Fibroblast of villous mesenchyme (primary cell): ENCODE results near the gene PAH. TPM values are rescaled to one million over a fixed set of nuclear protein-coding genes. Genes with fewer than 3 reads are reported as not detected.
"Not testable (repeated sequence)": the region's sequence is repeated elsewhere in the genome, so short reads cannot be mapped to it uniquely, and the experiment has no call there.

Experiments used
- DNase-seq: peaks from one replicate; pipeline ENCODE4 v3.0.0-alpha.2; 2010; ENCODE audit warnings: low read depth
- H3K4me3 ChIP-seq: 2 replicates; pipeline ENCODE4 v1.5.1; 2011; ENCODE audit warnings: low read depth, mild to moderate bottlenecking, low read length
- CTCF ChIP-seq: IDR thresholded peaks from 2 replicates; pipeline ENCODE4 v1.5.1; 2012; ENCODE audit warnings: low read depth, mild to moderate bottlenecking, low read length; ENCODE audit not compliant: insufficient read depth
- total RNA-seq: library from RNA; depleted of rRNA; stranded (reverse); fragments of >200 nt; gene quantifications from 2 replicates; pipeline ENCODE4 v1.2.3, GENCODE V29; 2012

The PAH gene
- total RNA-seq, 1 donor: not detected

- no peak overlapping the region for H3K4me3 ChIP-seq
- no peak for DNase-seq
- TF ChIP-seq CTCF: no peak
Observed at GRCh38 chr12:102847131-102847530, 69.9 kb downstream of the PAH start.

GRCh38 chr12:102833687-102834441 is 83.2 kb downstream of the PAH start:
- TF ChIP-seq CTCF: no peak
- no peak overlapping the region for H3K4me3 ChIP-seq
- DNase-seq: peak; percentile 8

GRCh38 chr12:102832826-102833225 is 84.2 kb downstream of the PAH start:
- not testable (repeated sequence) for H3K4me3 ChIP-seq, DNase-seq

- no peak for TF ChIP-seq CTCF
- no peak overlapping the region for H3K4me3 ChIP-seq
- DNase-seq: peak; percentile 35
Observed at GRCh38 chr12:102824218-102824835, 92.7 kb downstream of the PAH start.

- no peak overlapping the region for H3K4me3 ChIP-seq
- no peak for DNase-seq
- TF ChIP-seq CTCF: no peak
Observed at GRCh38 chr12:102821149-102821548, 95.9 kb downstream of the PAH start.

GRCh38 chr12:102816816-102817434 is 100.1 kb downstream of the PAH start:
- peak; percentile 78 for TF ChIP-seq CTCF
- peak; percentile 38 for DNase-seq
- H3K4me3 ChIP-seq: no peak overlapping the region

- no peak overlapping the region for H3K4me3 ChIP-seq
- no peak for DNase-seq
- no peak for TF ChIP-seq CTCF
Observed at GRCh38 chr12:102814691-102815367, 102.2 kb downstream of the PAH start.
